Left forelimb (tissue), 1 donor: ENCODE data around the gene SERTAD1.

Experiments used
- DNase-seq: peaks from one replicate; pipeline ENCODE4 v3.0.0-alpha.2; 2018; ENCODE audit warnings: low spot score

SERTAD1 gene

DNA sequence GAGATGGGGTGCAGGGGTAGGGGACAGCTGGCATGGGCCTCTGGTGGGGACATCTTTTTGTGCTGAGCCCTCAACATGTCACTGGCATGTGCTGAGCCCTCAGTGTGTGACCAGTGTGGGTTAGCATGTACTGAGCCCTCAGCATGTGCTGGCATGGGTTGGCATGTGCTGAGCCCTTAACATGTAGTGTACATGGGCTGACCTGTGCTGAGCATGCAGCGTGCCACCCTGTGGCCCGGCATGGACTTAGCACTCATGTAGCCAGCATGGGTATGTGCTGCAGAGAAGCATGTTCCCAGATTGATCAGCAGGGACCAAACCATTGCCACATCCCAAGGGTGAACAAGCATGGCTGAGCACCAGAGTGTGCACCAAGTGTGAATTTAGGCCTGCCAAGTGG is 47.3 kb downstream of the SERTAD1 start:
- DNase-seq: no peak

DNA sequence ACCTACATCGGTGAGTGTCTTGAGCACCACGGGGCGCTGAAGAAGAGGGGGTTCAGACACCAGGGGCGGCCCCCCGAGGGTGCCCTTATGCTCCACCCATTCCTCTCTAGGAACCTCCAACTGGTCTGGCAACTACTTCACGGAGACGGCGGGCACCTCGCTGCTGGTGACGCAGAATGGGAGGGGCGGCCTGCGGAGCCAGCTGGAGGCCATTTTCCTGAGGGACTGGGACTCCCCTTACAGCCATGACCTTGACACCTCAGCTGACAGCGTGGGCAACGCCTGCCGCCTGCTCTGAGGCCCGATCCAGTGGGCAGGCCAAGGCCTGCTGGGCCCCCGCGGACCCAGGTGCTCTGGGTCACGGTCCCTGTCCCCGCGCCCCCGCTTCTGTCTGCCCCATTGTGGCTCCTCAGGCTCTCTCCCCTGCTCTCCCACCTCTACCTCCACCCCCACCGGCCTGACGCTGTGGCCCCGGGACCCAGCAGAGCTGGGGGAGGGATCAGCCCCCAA is 47.9 kb downstream of the SERTAD1 start:
- DNase-seq: no peak

DNA sequence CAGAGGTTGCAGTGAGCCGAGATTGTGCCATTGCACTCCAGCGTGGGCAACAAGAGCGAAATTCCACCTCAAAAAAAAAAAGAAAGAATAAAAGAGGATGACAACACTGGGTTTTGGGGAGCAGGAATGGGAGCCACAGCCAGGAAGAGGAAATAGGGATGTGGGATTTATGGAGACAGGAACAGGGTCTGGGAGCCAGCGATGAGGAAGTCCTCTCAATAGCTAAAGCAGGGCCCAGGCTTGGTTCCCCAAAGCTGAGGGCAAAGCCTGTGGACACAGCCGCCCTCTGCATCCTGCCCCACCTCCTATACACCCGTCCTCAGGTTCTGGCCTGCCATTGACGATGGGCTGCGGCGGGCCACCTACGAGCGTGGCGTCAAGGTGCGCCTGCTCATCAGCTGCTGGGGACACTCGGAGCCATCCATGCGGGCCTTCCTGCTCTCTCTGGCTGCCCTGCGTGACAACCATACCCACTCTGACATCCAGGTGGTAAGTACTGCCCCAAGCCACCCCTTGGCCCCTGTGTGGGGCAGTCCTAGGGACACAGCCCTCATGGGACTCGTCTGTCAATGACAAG is 49.4 kb downstream of the SERTAD1 start:
- no peak for DNase-seq

DNA sequence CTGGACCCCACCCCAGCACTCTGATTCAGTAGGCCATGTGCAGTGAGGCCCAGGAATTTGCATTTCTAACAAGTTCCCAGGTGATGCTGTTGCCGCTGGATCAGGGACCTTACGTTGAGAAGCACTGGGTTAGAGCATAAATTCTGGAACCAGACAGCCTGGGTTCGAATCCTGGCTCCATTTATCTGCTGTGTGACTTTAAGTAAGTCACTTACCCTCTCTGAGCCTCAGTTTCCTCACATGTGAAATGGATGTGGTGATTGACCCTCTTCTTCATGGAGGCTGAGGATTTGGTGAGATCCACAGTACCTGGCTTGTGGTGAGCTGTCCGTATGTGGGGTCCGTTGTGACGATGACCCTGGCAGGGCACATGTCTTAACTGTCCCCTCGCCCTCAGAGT is 51.7 kb downstream of the SERTAD1 start:
- no peak for DNase-seq

DNA sequence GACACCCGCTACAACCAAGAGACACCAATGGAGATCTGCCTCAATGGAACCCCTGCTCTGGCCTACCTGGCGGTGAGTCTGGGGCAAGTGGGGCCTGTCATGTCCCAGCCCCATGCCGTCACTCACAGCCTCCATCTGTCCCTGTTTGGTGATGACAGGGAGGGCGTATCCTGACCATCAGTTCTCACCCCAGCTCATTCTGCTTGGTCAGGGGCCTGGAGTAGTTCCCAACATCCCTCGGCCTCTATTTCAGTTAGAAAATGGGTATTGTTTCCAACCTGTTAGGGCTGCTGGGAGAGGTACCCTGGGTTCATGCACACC is 54.0 kb downstream of the SERTAD1 start:
- no peak for DNase-seq
